Mesenchymal stem cell (in vitro differentiated cells and primary cell): Measurements from ENCODE around the gene ETFA.

Experiments
- DNase-seq: peaks from one replicate; pipeline ENCODE4 v3.0.0-alpha.2; 2013
- H2AFZ ChIP-seq: one replicate; pipeline ENCODE4 v1.6.1; 2013; ENCODE audit warnings: low read depth, mild to moderate bottlenecking, control low read depth, inconsistent platforms, low read length, moderate library complexity
- H2AK5ac ChIP-seq: 2 replicates; pipeline ENCODE4 v1.6.1; 2013; ENCODE audit warnings: low read length, moderate library complexity, mild to moderate bottlenecking, inconsistent platforms; ENCODE audit not compliant: severe bottlenecking
- H2BK120ac ChIP-seq: one replicate; pipeline ENCODE4 v1.6.1; 2013; ENCODE audit warnings: low read depth, mild to moderate bottlenecking, inconsistent platforms, low read length, moderate library complexity
- H2BK12ac ChIP-seq, 2 experiments: one replicate each; pipeline ENCODE4 v1.6.1; 2013; ENCODE audit warnings: inconsistent platforms in 2 of 2, low read length in 2 of 2, mild to moderate bottlenecking in 2 of 2, moderate library complexity in 2 of 2, control low read depth in 1 of 2
- H2BK15ac ChIP-seq: one replicate; pipeline ENCODE4 v1.6.1; 2013; ENCODE audit warnings: mild to moderate bottlenecking, low read depth, inconsistent platforms; ENCODE audit not compliant: poor library complexity, severe bottlenecking
- H2BK5ac ChIP-seq: 2 replicates; pipeline ENCODE4 v1.6.1; 2013; ENCODE audit warnings: low read depth, mild to moderate bottlenecking, low read length, control low read depth, inconsistent platforms; ENCODE audit not compliant: poor library complexity, severe bottlenecking
- H3K14ac ChIP-seq, 2 experiments: one replicate each; pipeline ENCODE4 v1.6.1; 2013; ENCODE audit warnings: inconsistent platforms in 2 of 2, low read length in 2 of 2, control low read depth in 1 of 2, mild to moderate bottlenecking in 1 of 2, moderate library complexity in 1 of 2
- H3K18ac ChIP-seq, 2 experiments: one replicate each; pipeline ENCODE4 v1.6.1; 2013; ENCODE audit warnings: inconsistent platforms in 2 of 2, low read length in 2 of 2, control low read depth in 1 of 2, low read depth in 1 of 2, mild to moderate bottlenecking in 1 of 2
- H3K23ac ChIP-seq, 2 experiments: one replicate each; pipeline ENCODE4 v1.6.1; 2013; ENCODE audit warnings: inconsistent platforms in 2 of 2, low read length in 2 of 2, mild to moderate bottlenecking in 2 of 2, moderate library complexity in 2 of 2, control low read depth in 1 of 2
- H3K27ac ChIP-seq: 2 replicates; pipeline ENCODE4 v1.5.1; 2013; ENCODE audit warnings: mild to moderate bottlenecking, moderate library complexity, low read length, control low read depth, inconsistent platforms; ENCODE audit not compliant: poor library complexity, severe bottlenecking
- H3K27me3 ChIP-seq, 2 experiments: 2 replicates each; pipeline versions ENCODE4 v1.6.1 to v1.7.0; 2013; ENCODE audit warnings: low read length in 2 of 2, mild to moderate bottlenecking in 2 of 2, moderate library complexity in 2 of 2, control low read depth in 1 of 2, inconsistent platforms in 1 of 2; ENCODE audit not compliant: control insufficient read depth in 1 of 2, insufficient read depth in 1 of 2
- H3K36me3 ChIP-seq, 2 experiments: 2 replicates each; pipeline versions ENCODE4 v1.6.1 to v1.7.0; 2013; ENCODE audit warnings: low read length in 2 of 2, control low read depth in 1 of 2, inconsistent platforms in 1 of 2, low read depth in 1 of 2, mild to moderate bottlenecking in 1 of 2; ENCODE audit not compliant: insufficient read depth in 2 of 2, control insufficient read depth in 1 of 2
- H3K4ac ChIP-seq, 2 experiments: one replicate each; pipeline ENCODE4 v1.6.1; 2013; ENCODE audit warnings: inconsistent platforms in 2 of 2, low read length in 2 of 2, mild to moderate bottlenecking in 2 of 2, moderate library complexity in 2 of 2, control low read depth in 1 of 2, low read depth in 1 of 2
- H3K4me1 ChIP-seq: 2 replicates; pipeline ENCODE4 v1.6.1; 2013; ENCODE audit warnings: low read depth, low read length, control low read depth; ENCODE audit not compliant: control insufficient read depth, insufficient read depth
- H3K4me2 ChIP-seq: 2 replicates; pipeline ENCODE4 v1.6.1; 2013; ENCODE audit warnings: low read length, mild to moderate bottlenecking, inconsistent platforms; ENCODE audit not compliant: poor library complexity, severe bottlenecking
- H3K4me3 ChIP-seq, 2 experiments: 2 replicates each; pipeline versions ENCODE4 v1.5.1 to v1.7.0; 2013; ENCODE audit warnings: low read length in 2 of 2, mild to moderate bottlenecking in 2 of 2, control low read depth in 1 of 2, low read depth in 1 of 2; ENCODE audit not compliant: insufficient read depth in 1 of 2
- H3K79me1 ChIP-seq: replicated peaks from 2 replicates; pipeline ENCODE4 v1.6.1; 2013; ENCODE audit warnings: mild to moderate bottlenecking, control low read depth, low read length, inconsistent platforms; ENCODE audit not compliant: poor library complexity, severe bottlenecking
- H3K9ac ChIP-seq: 2 replicates; pipeline ENCODE4 v1.7.0; 2013; ENCODE audit warnings: mild to moderate bottlenecking, low read length, moderate library complexity
- H3K9me3 ChIP-seq: 2 replicates; pipeline ENCODE4 v1.7.0; 2013; ENCODE audit warnings: mild to moderate bottlenecking, low read length; ENCODE audit not compliant: control insufficient read depth
- H4K8ac ChIP-seq: one replicate; pipeline ENCODE4 v1.6.1; 2013; ENCODE audit warnings: inconsistent platforms, mild to moderate bottlenecking, low read length, moderate library complexity
- H4K91ac ChIP-seq: one replicate; pipeline ENCODE4 v1.6.1; 2013; ENCODE audit warnings: mild to moderate bottlenecking, low read length, inconsistent platforms
- WGBS: methylation state at CpG from one replicate; pipeline ENCODE4 v1.1.7; 2013; ENCODE audit warnings: mixed read lengths; 5-methylcytosine and 5-hydroxymethylcytosine counted together

Gene ETFA

DNA sequence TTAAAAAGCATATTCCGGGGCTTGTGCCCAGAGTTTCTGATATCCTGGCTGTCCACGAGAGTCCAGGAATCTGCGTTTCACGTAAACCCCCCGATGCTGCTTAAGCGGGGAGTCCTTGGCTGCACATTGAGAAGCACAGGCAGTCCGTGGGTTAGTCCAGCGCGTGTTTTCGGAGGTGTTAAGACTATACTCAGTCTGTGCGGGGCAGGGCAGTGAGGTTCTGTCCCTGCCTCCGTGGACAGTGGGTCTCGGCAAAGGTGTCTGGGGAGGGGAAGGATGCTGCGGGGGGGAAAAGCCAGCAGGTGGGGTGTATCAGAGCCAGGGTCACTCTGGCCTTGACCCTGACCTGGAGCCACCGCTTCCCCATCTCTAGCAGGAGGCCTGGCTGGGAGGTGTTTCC, 145.3 kb downstream of the ETFA start:
- Histone ChIP-seq H2AFZ (no peak overlapping the region), H3K4ac (no peak overlapping the region), H3K9me3 (no peaks in the 10 kb centered on the region), H3K27ac (no peak overlapping the region), H4K8ac (no peak overlapping the region), H2BK15ac (no peak overlapping the region), H3K18ac (no peak overlapping the region), H2AK5ac (no peak overlapping the region), H3K23ac (no peak overlapping the region), H3K36me3 (no peaks in the 10 kb centered on the region), H3K4me3 (no peak overlapping the region), H2BK120ac (no peak overlapping the region), H3K9ac (no peak overlapping the region), H3K14ac (no peak overlapping the region), H3K4me2 (no peak overlapping the region), H2BK5ac (no peak overlapping the region), H3K27me3 (peaks cover 2 to 7% of the 10 kb centered on the region in 2 experiments), H2BK12ac (no peak overlapping the region), H3K79me1 (no peaks in the 10 kb centered on the region), H4K91ac (no peak overlapping the region), H3K4me1 (peaks cover 3% of the 10 kb centered on the region)
- DNase-seq = no peak
- 95% methylated on average over 15 of the region's 15 CpGs for WGBS
